HEK293 (cell line): ENCODE measurements around the gene KAT14.

Source experiments
- AEBP2 ChIP-seq: fragments of 450-650 bp; formaldehyde crosslinking; IDR thresholded peaks from 2 replicates; pipeline ENCODE4 v1.5.1; 2016; ENCODE audit warnings: missing biosample characterization, missing genetic modification characterization, borderline replicate concordance
- KLF7 ChIP-seq: fragments of 450-650 bp; formaldehyde crosslinking; IDR thresholded peaks from 2 replicates; pipeline ENCODE4 v1.5.1; 2016; ENCODE audit warnings: missing biosample characterization, missing genetic modification characterization, borderline replicate concordance
- KLF8 ChIP-seq: fragments of 450-650 bp; formaldehyde crosslinking; IDR thresholded peaks from 2 replicates; pipeline ENCODE4 v1.5.1; 2016; ENCODE audit warnings: missing biosample characterization, missing genetic modification characterization
- OVOL3 ChIP-seq: fragments of 450-650 bp; formaldehyde crosslinking; IDR thresholded peaks from 2 replicates; pipeline ENCODE4 v1.5.1; 2016; ENCODE audit warnings: missing biosample characterization, missing genetic modification characterization
- REST ChIP-seq: fragments of 450-650 bp; formaldehyde crosslinking; IDR thresholded peaks from 2 replicates; pipeline ENCODE4 v1.5.1; 2016; ENCODE audit warnings: missing biosample characterization, missing genetic modification characterization
- YY1 ChIP-seq: fragments of 450-650 bp; formaldehyde crosslinking; IDR thresholded peaks from 2 replicates; pipeline ENCODE4 v1.5.1; 2018; ENCODE audit warnings: missing biosample characterization, missing genetic modification characterization
- YY2 ChIP-seq: fragments of 450-650 bp; formaldehyde crosslinking; IDR thresholded peaks from 2 replicates; pipeline ENCODE4 v1.5.1; 2016; ENCODE audit warnings: missing biosample characterization, missing genetic modification characterization
- ZBTB17 ChIP-seq: fragments of 450-650 bp; formaldehyde crosslinking; IDR thresholded peaks from 2 replicates; pipeline ENCODE4 v1.5.1; 2016; ENCODE audit warnings: missing biosample characterization, missing genetic modification characterization
- ZBTB8A ChIP-seq: fragments of 450-650 bp; formaldehyde crosslinking; IDR thresholded peaks from 2 replicates; pipeline ENCODE4 v1.5.1; 2016; ENCODE audit warnings: missing biosample characterization, missing genetic modification characterization
- ZIC2 ChIP-seq: fragments of 450-650 bp; formaldehyde crosslinking; IDR thresholded peaks from 2 replicates; pipeline ENCODE4 v1.5.1; 2016; ENCODE audit warnings: missing biosample characterization, missing genetic modification characterization
- ZNF157 ChIP-seq: fragments of 450-650 bp; formaldehyde crosslinking; IDR thresholded peaks from 2 replicates; pipeline ENCODE4 v1.5.1; 2016; ENCODE audit warnings: missing biosample characterization, missing genetic modification characterization
- ZNF174 ChIP-seq: fragments of 450-650 bp; formaldehyde crosslinking; IDR thresholded peaks from 2 replicates; pipeline ENCODE4 v1.5.0; 2017; ENCODE audit warnings: missing biosample characterization, mild to moderate bottlenecking, missing genetic modification characterization
- ZNF221 ChIP-seq: fragments of 450-650 bp; formaldehyde crosslinking; IDR thresholded peaks from 2 replicates; pipeline ENCODE4 v1.5.1; 2017; ENCODE audit warnings: missing biosample characterization, missing genetic modification characterization, borderline replicate concordance
- ZNF335 ChIP-seq: fragments of 450-650 bp; formaldehyde crosslinking; conservative IDR thresholded peaks from 2 replicates; pipeline ENCODE4 v1.5.1; 2016; ENCODE audit warnings: missing biosample characterization, missing genetic modification characterization
- ZNF350 ChIP-seq: fragments of 450-650 bp; formaldehyde crosslinking; IDR thresholded peaks from 2 replicates; pipeline ENCODE4 v1.5.0; 2017; ENCODE audit warnings: missing biosample characterization, mild to moderate bottlenecking, missing genetic modification characterization
- ZNF366 ChIP-seq: fragments of 450-650 bp; formaldehyde crosslinking; conservative IDR thresholded peaks from 2 replicates; pipeline ENCODE4 v1.5.1; 2016; ENCODE audit warnings: missing biosample characterization, missing genetic modification characterization
- ZNF514 ChIP-seq: fragments of 450-650 bp; formaldehyde crosslinking; IDR thresholded peaks from 2 replicates; pipeline ENCODE4 v1.5.1; 2016; ENCODE audit warnings: missing biosample characterization, missing genetic modification characterization
- ZNF585B ChIP-seq: fragments of 450-650 bp; formaldehyde crosslinking; IDR thresholded peaks from 2 replicates; pipeline ENCODE4 v1.5.1; 2016; ENCODE audit warnings: missing biosample characterization, missing genetic modification characterization
- ZNF645 ChIP-seq: fragments of 450-650 bp; formaldehyde crosslinking; IDR thresholded peaks from 2 replicates; pipeline ENCODE4; 2016; ENCODE audit warnings: missing biosample characterization, missing genetic modification characterization
- ZNF670 ChIP-seq: fragments of 450-650 bp; formaldehyde crosslinking; IDR thresholded peaks from 2 replicates; pipeline ENCODE4 v1.5.1; 2016; ENCODE audit warnings: missing biosample characterization, missing genetic modification characterization, low read depth
- ZNF76 ChIP-seq: fragments of 450-650 bp; formaldehyde crosslinking; IDR thresholded peaks from 2 replicates; pipeline ENCODE4; 2016; ENCODE audit warnings: low read depth, missing biosample characterization, missing genetic modification characterization, borderline replicate concordance
- TF ChIP-seq, protein P1 (sequence below): fragments of 450-650 bp; formaldehyde crosslinking; IDR thresholded peaks from 2 replicates; pipeline ENCODE4 v1.5.1; 2016; ENCODE audit warnings: missing biosample characterization, missing genetic modification characterization, low read depth
- TF ChIP-seq, protein P2 (sequence below): fragments of 450-650 bp; formaldehyde crosslinking; IDR thresholded peaks from 2 replicates; pipeline ENCODE4 v1.5.1; 2016; ENCODE audit warnings: missing biosample characterization, missing genetic modification characterization
- TF ChIP-seq, protein P3 (sequence below): fragments of 450-650 bp; formaldehyde crosslinking; IDR thresholded peaks from 2 replicates; pipeline ENCODE4 v1.5.1; 2017; ENCODE audit warnings: missing biosample characterization, missing genetic modification characterization

KAT14 gene

GRCh38 chr20:18137412-18138265, at the start of gene KAT14, which contains the start of gene PET117 (continued):
- TF ChIP-seq ZNF645 (tag by site-specific recombination) (no peak), ZBTB17 (tag by site-specific recombination) (peak; percentile 96), ZNF335 (tag by site-specific recombination) (peak; percentile 59), ZNF174 (tag by site-specific recombination) (no peak), ZNF585B (no peak), AEBP2 (tag by site-specific recombination) (no peak), ZNF366 (tag by site-specific recombination) (no peak), REST (tag by site-specific recombination) (no peak; the same call in 1 of the 2 replicates), YY2 (tag by site-specific recombination) (0 out of 2 replicates have a peak, but pooled peaks have one; percentile 30), ZNF514 (tag by site-specific recombination) (no peak), KLF7 (tag by site-specific recombination) (no peak), ZNF221 (tag by site-specific recombination) (no peak), ZNF350 (no peak), ZBTB8A (peak; percentile 44), YY1 (tag by site-specific recombination) (0 out of 2 replicates have a peak, but pooled peaks have one; percentile 42), KLF8 (peak; percentile 64; the same call in 1 of the 2 replicates), ZIC2 (tag by site-specific recombination) (peak; percentile 12; the same call in 1 of the 2 replicates), ZNF157 (tag by site-specific recombination) (no peak), OVOL3 (tag by site-specific recombination) (no peak), ZNF670 (tag by site-specific recombination) (no peak), ZNF76 (tag by site-specific recombination) (peak; percentile 67; the same call in 1 of the 2 replicates)
- TF ChIP-seq, protein P1, sequence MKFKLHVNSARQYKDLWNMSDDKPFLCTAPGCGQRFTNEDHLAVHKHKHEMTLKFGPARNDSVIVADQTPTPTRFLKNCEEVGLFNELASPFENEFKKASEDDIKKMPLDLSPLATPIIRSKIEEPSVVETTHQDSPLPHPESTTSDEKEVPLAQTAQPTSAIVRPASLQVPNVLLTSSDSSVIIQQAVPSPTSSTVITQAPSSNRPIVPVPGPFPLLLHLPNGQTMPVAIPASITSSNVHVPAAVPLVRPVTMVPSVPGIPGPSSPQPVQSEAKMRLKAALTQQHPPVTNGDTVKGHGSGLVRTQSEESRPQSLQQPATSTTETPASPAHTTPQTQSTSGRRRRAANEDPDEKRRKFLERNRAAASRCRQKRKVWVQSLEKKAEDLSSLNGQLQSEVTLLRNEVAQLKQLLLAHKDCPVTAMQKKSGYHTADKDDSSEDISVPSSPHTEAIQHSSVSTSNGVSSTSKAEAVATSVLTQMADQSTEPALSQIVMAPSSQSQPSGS (tag by site-specific recombination): no peak
- TF ChIP-seq, protein P2, sequence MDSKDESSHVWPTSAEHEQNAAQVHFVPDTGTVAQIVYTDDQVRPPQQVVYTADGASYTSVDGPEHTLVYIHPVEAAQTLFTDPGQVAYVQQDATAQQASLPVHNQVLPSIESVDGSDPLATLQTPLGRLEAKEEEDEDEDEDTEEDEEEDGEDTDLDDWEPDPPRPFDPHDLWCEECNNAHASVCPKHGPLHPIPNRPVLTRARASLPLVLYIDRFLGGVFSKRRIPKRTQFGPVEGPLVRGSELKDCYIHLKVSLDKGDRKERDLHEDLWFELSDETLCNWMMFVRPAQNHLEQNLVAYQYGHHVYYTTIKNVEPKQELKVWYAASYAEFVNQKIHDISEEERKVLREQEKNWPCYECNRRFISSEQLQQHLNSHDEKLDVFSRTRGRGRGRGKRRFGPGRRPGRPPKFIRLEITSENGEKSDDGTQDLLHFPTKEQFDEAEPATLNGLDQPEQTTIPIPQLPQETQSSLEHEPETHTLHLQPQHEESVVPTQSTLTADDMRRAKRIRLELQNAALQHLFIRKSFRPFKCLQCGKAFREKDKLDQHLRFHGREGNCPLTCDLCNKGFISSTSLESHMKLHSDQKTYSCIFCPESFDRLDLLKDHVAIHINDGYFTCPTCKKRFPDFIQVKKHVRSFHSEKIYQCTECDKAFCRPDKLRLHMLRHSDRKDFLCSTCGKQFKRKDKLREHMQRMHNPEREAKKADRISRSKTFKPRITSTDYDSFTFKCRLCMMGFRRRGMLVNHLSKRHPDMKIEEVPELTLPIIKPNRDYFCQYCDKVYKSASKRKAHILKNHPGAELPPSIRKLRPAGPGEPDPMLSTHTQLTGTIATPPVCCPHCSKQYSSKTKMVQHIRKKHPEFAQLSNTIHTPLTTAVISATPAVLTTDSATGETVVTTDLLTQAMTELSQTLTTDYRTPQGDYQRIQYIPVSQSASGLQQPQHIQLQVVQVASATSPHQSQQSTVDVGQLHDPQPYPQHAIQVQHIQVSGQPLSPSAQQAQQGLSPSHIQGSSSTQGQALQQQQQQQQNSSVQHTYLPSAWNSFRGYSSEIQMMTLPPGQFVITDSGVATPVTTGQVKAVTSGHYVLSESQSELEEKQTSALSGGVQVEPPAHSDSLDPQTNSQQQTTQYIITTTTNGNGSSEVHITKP: peak; percentile 75
- TF ChIP-seq, protein P3, sequence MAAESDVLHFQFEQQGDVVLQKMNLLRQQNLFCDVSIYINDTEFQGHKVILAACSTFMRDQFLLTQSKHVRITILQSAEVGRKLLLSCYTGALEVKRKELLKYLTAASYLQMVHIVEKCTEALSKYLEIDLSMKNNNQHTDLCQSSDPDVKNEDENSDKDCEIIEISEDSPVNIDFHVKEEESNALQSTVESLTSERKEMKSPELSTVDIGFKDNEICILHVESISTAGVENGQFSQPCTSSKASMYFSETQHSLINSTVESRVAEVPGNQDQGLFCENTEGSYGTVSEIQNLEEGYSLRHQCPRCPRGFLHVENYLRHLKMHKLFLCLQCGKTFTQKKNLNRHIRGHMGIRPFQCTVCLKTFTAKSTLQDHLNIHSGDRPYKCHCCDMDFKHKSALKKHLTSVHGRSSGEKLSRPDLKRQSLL (tag by site-specific recombination): peak; percentile 59; the same call in 1 of the 2 replicates
